ENCODE results near the gene HHIPL1.

HHIPL1 gene

DNA sequence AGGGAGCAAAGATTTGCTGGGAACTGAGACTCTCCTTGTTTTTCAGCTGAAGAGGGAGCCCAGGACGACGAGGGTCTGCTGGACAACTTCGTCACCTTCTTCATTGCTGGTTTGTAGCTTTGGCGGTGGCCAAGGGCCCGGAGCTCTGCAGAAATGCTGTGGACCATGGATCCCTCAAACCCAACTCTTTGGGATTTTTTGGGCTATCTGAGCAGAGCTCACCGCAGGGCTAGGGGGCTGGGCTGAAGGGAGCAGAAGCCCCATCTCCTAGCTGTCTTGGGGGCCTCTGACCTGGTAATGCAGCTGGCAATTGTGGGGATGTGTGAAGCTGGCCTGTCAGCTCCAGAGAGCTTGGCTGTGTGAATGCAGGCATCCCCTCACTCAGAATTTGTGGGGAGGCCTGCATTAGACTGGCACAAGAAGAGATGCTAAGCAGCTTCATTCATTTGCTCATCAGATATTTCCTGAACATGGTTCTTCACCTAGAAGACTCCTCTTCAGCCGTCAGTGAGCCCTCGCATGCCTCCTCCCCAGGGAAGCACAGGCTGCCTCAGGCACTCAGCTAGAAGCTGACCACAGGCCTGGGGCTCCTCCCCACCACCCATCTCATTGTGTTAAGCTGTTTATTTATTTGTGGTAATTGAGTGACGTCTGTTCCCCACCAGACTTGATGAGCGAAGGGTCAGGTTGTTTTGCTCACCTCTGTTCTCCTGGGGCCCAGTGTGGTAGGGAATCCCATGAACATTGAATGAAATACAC lies 71.3 kb downstream of the HHIPL1 start:
- DNase-seq (ENCODE audit: low spot score), result no peak

DNA sequence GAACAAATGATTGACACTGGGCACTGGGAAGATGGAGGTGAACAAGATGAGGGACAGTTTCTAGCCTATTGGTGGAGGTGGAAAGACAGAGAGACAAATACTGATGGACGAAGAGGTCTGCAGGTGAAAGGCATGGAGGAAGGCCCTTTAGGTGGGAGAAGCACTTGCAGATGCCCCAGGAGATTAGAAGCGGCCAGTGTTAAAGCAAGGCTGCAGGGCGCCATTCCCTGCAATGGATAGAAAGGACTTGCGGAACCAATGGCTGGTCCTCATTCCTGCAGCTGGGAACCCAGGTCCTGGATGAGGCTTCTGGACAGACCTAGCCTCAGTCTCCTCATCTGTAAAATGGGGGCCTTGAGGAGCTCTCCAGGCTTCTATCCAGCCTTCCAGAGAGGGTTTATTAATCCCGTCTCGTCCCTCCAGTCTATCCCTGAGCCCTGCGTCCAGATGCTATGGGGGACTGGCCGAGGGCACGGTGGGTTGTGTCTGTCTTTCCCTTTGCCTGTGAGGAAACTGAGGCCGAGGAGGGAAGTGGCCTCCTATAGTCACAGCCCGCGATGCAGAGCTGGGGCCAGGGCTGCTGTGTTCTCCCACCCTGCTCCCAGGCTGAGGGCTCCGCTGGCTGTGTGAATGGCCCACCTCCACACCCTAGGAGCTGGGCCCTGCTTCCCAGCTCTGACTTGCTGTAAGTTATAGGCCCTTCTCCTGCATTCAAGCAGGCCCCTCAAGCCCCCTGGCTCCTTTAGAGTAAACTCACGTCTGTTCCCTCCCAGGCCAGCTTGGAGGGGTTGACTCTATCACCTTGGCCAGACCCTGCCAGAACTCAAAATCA lies 72.1 kb downstream of the HHIPL1 start:
- DNase-seq (ENCODE audit: low spot score), result no peak

DNA sequence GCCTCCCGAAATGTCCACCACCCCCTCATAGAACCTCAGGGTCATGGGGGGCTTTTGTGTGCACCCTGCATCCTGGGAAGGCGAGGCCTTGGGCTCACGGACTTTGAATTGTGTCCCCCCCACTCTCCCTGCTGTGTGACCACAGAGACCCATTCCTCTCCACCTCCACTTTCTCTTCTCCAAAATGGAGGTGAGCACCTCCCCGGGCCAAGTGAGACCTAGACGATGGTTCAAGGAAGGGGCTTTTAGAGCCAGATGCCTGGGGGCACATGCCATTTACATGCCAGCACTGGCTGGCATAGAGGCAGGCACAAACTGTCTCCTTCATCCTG lies 72.7 kb downstream of the HHIPL1 start:
- DNase-seq (ENCODE audit: low spot score), result no peak

DNA sequence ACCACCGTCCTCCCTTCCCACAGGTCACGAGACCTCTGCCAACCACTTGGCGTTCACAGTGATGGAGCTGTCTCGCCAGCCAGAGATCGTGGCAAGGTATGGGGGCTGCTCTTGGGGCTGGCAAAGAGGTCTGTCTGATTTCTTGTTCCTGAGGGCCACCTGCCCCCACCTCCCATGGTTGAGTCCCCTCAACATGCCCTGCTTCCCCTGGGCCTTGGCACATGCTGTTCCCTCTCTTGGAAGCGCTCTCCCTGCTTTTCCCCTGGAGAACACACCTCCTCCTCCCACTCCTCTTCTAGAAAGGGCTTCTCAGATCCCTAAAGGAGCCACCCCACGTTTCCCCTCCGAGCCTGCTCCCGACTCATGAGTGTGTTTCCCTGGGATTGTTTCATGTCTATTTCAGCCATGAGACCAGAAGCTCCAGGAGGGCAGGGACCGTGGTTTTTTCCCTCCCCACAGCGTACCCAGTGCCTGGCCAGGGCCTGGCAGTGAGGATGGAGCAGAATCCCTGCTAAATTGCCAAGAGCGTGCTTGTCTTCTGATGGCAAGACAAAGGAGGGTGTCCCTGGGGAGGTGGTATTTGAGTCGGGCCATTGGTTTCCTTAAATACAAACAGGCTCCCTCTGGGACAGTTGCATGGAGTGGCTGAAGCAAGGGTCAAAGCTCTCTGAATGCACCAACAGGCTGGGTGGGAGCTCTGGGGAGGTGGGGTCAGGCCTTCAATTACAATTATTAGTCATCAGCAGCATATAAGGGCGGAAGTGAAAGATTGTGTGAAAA lies 73.3 kb downstream of the HHIPL1 start:
- DNase-seq (ENCODE audit: low spot score), result no peak

GRCh38 chr14:99718811-99719192 lies 73.9 kb downstream of the HHIPL1 start:
- DNase-seq (ENCODE audit: low spot score), result no peak

- no peak for DNase-seq (ENCODE audit: low spot score)
Measured at GRCh38 chr14:99720941-99721791, 76.2 kb downstream of the HHIPL1 start.

- DNase-seq (ENCODE audit: low spot score), result no peak
Measured at GRCh38 chr14:99721792-99722516, 77.0 kb downstream of the HHIPL1 start.

DNA sequence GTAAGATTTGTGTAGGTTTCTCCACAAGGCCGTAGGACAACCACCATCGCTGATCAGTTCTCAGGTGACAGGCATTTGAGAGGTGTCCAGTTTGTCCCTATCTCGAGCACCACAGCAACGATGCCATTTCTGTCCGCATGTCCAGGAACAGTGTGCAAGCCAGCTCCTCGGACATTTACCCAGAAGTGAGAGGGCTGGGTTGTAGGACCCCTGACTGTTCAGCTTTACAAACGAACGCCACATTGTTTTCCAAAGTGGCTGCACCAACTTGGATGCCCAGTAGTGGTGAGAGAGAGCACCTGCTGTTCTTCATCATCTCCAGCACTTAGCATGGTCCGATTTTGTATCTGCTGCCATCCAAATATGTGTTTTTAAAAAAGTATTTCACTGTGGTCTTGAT lies 77.8 kb downstream of the HHIPL1 start:
- no peak for DNase-seq (ENCODE audit: low spot score)

DNA sequence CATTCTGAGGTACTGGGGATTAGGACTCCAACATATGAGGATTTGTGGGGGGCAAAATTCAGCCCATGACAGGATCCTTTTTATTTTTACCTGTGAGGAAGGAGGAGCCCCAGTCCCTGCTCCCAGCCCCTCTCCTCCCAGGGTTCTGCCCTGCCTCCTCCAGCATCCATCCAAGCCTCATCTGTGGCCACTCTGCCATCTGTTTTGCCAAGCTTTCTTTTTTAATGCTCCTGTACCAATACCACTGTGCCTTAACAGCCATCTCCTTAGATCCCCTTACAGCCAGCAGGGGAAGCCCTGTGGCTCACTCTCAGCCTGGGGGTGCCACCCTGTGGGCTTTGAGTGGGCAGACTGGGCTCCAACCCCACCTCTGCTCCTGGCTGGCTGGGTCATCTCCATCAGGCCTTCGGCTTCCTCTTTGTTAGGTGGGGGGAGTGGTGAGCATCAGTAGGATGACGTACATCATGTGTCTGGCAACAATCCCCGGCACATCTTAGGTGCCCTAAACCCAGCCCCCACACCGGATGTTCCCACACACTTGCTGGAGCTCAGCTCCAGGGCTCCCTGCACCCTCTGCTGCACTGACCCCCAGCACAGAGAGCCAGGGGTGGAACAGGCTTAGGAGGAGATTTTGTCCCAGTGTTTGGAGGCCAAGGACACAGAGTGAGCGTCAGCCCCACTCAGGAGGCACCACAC lies 79.4 kb downstream of the HHIPL1 start:
- DNase-seq (ENCODE audit: low spot score), result no peak

DNA sequence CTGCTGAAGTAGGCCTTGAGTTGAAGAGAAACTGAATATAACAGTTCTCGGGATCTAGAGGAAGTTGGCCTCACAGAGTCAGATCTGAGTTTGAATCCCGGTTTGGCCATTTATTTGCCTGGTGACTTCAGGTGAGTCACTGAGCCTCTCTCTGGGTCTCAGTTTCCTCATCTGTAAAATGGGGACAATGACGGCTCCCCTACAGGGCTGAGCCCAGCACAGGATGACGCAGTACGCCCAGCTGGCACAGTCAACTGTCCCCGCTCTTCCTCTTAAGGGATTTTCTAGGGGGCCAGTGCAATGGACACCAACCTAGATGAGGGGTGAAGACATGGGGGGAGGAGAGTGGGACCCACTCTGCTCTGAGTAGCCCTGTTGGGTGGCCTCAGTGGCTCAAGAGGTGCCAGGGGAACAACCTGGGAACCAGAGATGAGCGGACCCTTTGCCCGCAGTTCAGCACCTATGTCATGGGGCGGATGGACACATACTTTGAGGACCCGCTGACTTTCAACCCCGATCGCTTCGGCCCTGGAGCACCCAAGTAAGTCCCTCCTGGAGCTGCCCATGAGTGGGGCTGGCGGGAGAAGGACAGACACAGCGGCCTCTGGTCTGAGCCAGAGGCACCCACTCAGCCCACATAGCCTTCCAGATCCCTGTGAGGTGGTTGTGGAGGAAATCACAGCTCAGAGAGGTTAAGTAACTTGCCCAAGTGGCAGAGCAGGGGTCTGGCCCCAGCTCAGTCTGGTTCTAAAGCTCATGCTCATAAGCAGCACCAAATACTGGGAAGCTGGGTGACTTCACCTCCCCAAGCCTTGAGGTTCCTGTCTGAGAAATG lies 80.2 kb downstream of the HHIPL1 start:
- no peak for DNase-seq (ENCODE audit: low spot score)

DNA sequence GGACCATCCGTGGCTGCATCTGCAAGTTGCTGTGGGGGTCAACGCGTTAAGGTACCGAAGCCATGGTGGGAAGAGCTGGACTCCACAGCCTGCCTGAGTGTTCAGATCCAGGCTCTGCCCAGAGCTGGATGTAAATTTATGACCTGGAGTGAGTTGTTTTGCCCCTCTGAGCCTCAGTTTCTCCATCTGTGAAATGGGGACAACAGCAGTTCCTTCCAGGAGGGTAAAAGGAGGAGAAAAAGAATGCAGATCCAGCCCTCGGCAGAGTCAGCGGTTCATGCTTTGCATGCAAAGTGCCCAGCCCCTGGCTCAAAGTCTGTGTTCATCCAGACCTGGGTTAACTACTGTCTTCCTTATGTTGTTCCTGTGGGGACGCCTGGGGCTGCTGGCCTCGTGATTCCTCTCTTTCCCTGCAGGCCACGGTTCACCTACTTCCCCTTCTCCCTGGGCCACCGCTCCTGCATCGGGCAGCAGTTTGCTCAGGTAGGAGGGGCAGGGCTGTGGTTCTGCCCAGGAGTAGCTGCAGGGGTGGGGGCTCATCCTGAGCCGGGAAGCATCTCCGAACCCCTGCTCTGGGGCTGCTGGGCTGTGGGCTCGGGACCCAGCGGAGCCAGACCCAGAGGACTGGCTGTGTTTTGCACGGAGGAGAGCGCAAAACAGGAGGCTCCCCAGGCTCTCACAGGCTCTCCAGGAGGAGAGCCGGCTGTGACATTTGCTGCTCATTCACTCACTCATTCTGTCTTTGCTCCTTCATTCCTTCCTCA lies 81.0 kb downstream of the HHIPL1 start:
- no peak for DNase-seq (ENCODE audit: low spot score)

- DNase-seq (ENCODE audit: low spot score), result no peak
Measured at GRCh38 chr14:99726538-99727095, 81.7 kb downstream of the HHIPL1 start.

DNA sequence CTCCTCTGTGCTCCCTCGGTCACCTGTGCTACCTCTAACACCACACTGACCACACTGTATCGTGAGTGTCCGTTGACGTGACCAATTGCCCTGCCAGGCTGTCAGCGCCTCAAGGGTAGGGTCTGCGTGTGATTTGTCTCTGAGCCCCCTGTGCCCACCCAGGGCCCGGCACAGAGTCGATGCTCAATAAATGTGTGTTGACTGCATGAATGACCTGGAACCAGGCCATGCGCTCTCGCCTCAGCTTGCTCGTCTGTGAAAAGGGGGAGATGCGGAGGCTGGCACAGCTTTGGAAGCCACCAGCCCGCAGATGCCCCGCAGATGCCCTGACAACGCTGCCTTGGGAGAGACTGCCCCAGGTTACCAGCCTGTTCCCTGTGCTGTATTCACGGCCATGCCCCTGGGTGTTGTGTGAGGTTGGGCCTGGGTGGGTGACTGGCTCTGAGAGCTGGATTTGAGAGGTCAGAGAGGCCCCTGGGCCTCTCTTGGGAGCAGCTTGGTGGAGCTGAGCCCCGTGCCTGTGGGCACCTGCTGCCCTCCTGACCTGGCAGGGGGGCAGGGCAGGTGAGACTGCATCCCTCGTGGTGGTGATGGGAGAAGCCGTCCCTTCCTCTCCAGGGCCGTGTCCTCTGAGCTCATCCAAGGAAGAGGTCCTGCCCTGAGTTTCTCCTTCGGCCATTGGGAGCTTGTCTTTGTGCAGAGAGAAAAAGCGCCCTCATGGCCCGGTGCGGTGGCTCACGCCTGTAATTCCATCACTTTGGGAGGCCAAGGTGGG lies 82.4 kb downstream of the HHIPL1 start:
- no peak for DNase-seq (ENCODE audit: low spot score)

- no peak for DNase-seq (ENCODE audit: low spot score)
Measured at GRCh38 chr14:99728231-99728920, 83.4 kb downstream of the HHIPL1 start.

GRCh38 chr14:99728981-99729451 lies 84.1 kb downstream of the HHIPL1 start:
- no peak for DNase-seq (ENCODE audit: low spot score)
